Sigmoid colon (tissue), 4 donors: Measurements from ENCODE around the gene KIF21A.

Experiments
- CTCF ChIP-seq, 4 experiments: fragments of 450-650 bp in 3 of 4; fragments of 200-600 bp in 1 of 4; IDR thresholded peaks; one replicate each; pipeline ENCODE4 v1.5.1; 2016 to 2019; ENCODE audit warnings: antibody characterized with exemption in 4 of 4, mild to moderate bottlenecking in 3 of 4, moderate library complexity in 2 of 4
- EP300 ChIP-seq, 4 donors: sonication (generic); formaldehyde crosslinking; IDR thresholded peaks; one replicate each; pipeline ENCODE4 v1.6.1; 2017; ENCODE audit warnings: antibody characterized with exemption in 4 of 4
- POLR2A ChIP-seq, 2 donors: fragments of 450-650 bp; IDR thresholded peaks; one replicate each; pipeline ENCODE4 v1.6.1; 2016; ENCODE audit warnings: antibody characterized with exemption in 2 of 2, mild to moderate bottlenecking in 2 of 2, moderate library complexity in 2 of 2
- POLR2AphosphoS5 ChIP-seq, 4 donors: sonication (generic); formaldehyde crosslinking; IDR thresholded peaks; one replicate each; pipeline ENCODE4 v1.6.1; 2017; ENCODE audit warnings: antibody characterized with exemption in 4 of 4

- no peak for TF ChIP-seq CTCF (IDR thresholded peaks at IDR 0.05)
- TF ChIP-seq EP300 (IDR thresholded peaks at IDR 0.05) = no peak
- no peak for TF ChIP-seq POLR2A (IDR thresholded peaks at IDR 0.05)
- no peak for TF ChIP-seq POLR2AphosphoS5 (IDR thresholded peaks at IDR 0.05)
Measured at GRCh38 chr12:39369756-39370155, 73.2 kb downstream of the KIF21A start.
